Measurements from ENCODE around the gene NKIRAS1. TPM values are rescaled to one million over a fixed set of nuclear protein-coding genes. Genes with fewer than 3 reads are reported as not detected.

Gene NKIRAS1
- total and polyA plus RNA-seq, 2 of the 8 experiments (the other 6 are each of a cell fraction or from before 2014, with no cell fraction given): 3.4 to 7.0 TPM

DNA sequence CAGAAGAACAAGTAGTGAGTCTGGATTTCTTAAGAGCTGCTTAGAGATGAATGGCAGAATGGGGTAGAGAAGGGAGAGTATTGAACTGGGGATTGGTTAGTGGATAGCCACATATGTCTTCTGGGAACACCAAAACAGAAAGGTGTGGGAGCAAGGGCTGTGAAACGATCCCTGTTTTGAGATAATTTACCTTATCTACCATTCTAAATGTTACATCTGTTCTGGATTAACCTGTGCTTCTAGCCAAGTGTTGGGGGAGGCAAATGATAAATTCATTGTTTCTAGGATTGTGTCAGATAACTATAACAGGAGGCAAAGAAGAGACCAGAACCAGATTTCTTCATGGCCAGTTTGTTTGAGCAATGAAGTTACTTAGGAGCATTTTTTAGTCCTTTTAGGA is 36.7 kb upstream of the NKIRAS1 start:
- DNase-seq (ENCODE audit: low read depth in 1 of 2, low spot score in 2 of 2) (no peak), FAIRE-seq (no peak)
- Histone ChIP-seq H3K4me2 (ENCODE audit: insufficient read depth in 1 of 2, low read depth in 2 of 2, low read length in 2 of 2) (no peak overlapping the region), H2BK15ac (ENCODE audit: low read length) (no peak overlapping the region), H4K8ac (ENCODE audit: extremely low read depth, insufficient read depth, low read length) (no peak overlapping the region), H3K23me2 (ENCODE audit: low read depth, low read length) (no peaks in the 10 kb centered on the region), H3K79me1 (ENCODE audit: low read depth, low read length) (no peaks in the 10 kb centered on the region), H3K4ac (replicated peaks; ENCODE audit: insufficient read length, low read depth, low read length) (no peak overlapping the region), H3K36me3 (ENCODE audit: control insufficient read depth in 2 of 4, insufficient read depth in 4 of 4, low read length in 3 of 4) (peaks cover 0 to 6% (median 0%) of the 10 kb centered on the region in 4 experiments; a peak in 1 of 8 replicates), H4K20me1 (replicated peaks in 1 of 2; ENCODE audit: control insufficient read depth in 1 of 2, insufficient read depth in 2 of 2, low read length in 2 of 2) (peaks cover 1 to 8% of the 10 kb centered on the region in 2 experiments), H3K14ac (ENCODE audit: insufficient read length) (no peak overlapping the region), H4K91ac (replicated peaks; ENCODE audit: insufficient read length, low read length) (no peak overlapping the region), H2BK120ac (replicated peaks; ENCODE audit: low read depth, low read length) (no peak overlapping the region), H3K9ac (replicated peaks in 1 of 4; ENCODE audit: extremely low read depth in 1 of 4, low read depth in 3 of 4, low read length in 3 of 4) (no peak overlapping the region), H2AFZ (ENCODE audit: low read length) (no peak overlapping the region), H2BK20ac (ENCODE audit: low read length) (no peak overlapping the region), H3K27me3 (replicated peaks in 1 of 4; ENCODE audit: control insufficient read depth in 3 of 4, extremely low read depth in 1 of 4, insufficient read depth in 3 of 4, low read length in 3 of 4) (no peaks in the 10 kb centered on the region), H3K56ac (replicated peaks; ENCODE audit: insufficient read length, low read depth, low read length) (no peak overlapping the region), H3K18ac (ENCODE audit: extremely low read depth, low read length) (no peak overlapping the region), H3K23ac (ENCODE audit: insufficient read length) (no peak overlapping the region), H3K9me3 (ENCODE audit: insufficient read depth in 2 of 2, low read depth in 1 of 2, low read length in 1 of 2) (no peaks in the 10 kb centered on the region), H2BK5ac (ENCODE audit: low read depth, low read length) (no peak overlapping the region), H3K4me3 (ENCODE audit: extremely low read depth in 1 of 4, insufficient read depth in 2 of 4, low read depth in 3 of 4, low read length in 4 of 4) (no peak overlapping the region), H4K5ac (ENCODE audit: insufficient read length, low read depth, low read length) (no peak overlapping the region), H2BK12ac (ENCODE audit: low read depth, low read length) (no peak overlapping the region), H3K79me2 (ENCODE audit: control insufficient read depth in 1 of 2, insufficient read depth in 2 of 2, low read length in 2 of 2) (peaks cover 4 to 76% of the 10 kb centered on the region in 2 experiments), H2AK5ac (ENCODE audit: low read depth, low read length) (no peak overlapping the region), H3K27ac (ENCODE audit: low read depth, low read length) (no peak overlapping the region), H3K4me1 (replicated peaks in 1 of 4; ENCODE audit: control insufficient read depth in 3 of 4, insufficient read depth in 4 of 4, low read length in 3 of 4) (no peaks in the 10 kb centered on the region)
- no peak for TF ChIP-seq TEAD4 (IDR thresholded peaks at IDR 0.05; ENCODE audit: low read depth, low read length)
- TF ChIP-seq MAFK (IDR thresholded peaks at IDR 0.05; ENCODE audit: low read depth, low read length): no peak
- no peak for TF ChIP-seq PHF8 (conservative IDR thresholded peaks at IDR 0.05; ENCODE audit: low read depth, low read length)
- no peak for TF ChIP-seq SIN3A (conservative IDR thresholded peaks at IDR 0.05 in 1 of 2, IDR thresholded peaks at IDR 0.05 in 1 of 2; ENCODE audit: low read depth in 1 of 2, low read length in 2 of 2)
- no peak for TF ChIP-seq HDAC6 (IDR thresholded peaks at IDR 0.05; ENCODE audit: low read depth, low read length)
- POLR2A ChIA-PET (ENCODE audit: partially characterized antibody): interaction anchor here (2.4 to 4.4 kb wide), 2 partner anchors 10 to 36 kb away, joined by 8 to 17 read pairs; partner anchors contain the start of genes NKIRAS1 and RPL15
- CTCF ChIA-PET (ENCODE audit: partially characterized antibody): interaction anchor here (1.0 kb wide), 1 partner anchor 28 kb away, joined by 6 read pairs; no protein-coding TSS in a partner anchor
- WGBS, 2 experiments (ENCODE audit: extremely low coverage in 1 of 2, insufficient coverage in 1 of 2, insufficient read length in 1 of 2, insufficient replicate concordance in 2 of 2, low coverage in 1 of 2, low lambda C conversion rate in 2 of 2, missing lambda C conversion rate in 1 of 2): 90% methylated on average over 1 of the region's 1 CpG; no CpG with 5 or more reads in 1 of the 2 experiments

Data from H1 (cell line).